ENCODE data around the gene PTOV1. TPM values are rescaled to one million over a fixed set of nuclear protein-coding genes. Genes with fewer than 3 reads are reported as not detected.

The PTOV1 gene
- total RNA-seq, 1 donor from 2014 or later: 124 TPM

- Histone ChIP-seq H3K27ac (no peak overlapping the region), H3K4me1 (peaks cover 37% of the 10 kb centered on the region), H3K4me3 (no peak overlapping the region), H3K36me3 (no peaks in the 10 kb centered on the region), H3K9me3 (no peaks in the 10 kb centered on the region), H3K27me3 (ENCODE audit: low read depth) (peaks cover 3% of the 10 kb centered on the region)
- intact Hi-C loops (cut with DNase I): no loop called here
- DNase-seq (no peak), ATAC-seq (no peak)
- TF ChIP-seq CTCF (IDR thresholded peaks at IDR 0.05): no peak
Measured at GRCh38 chr19:49894011-49894664, 43.2 kb downstream of the PTOV1 start.

- Histone ChIP-seq H3K4me3 (no peak overlapping the region), H3K27me3 (ENCODE audit: low read depth) (peaks cover 3% of the 10 kb centered on the region), H3K27ac (no peak overlapping the region), H3K36me3 (no peaks in the 10 kb centered on the region), H3K4me1 (peaks cover 32% of the 10 kb centered on the region), H3K9me3 (no peaks in the 10 kb centered on the region)
- no peak for TF ChIP-seq CTCF (IDR thresholded peaks at IDR 0.05)
- intact Hi-C loops (cut with DNase I): no loop called here
- no peak for DNase-seq
- no peak for ATAC-seq
Measured at GRCh38 chr19:49894879-49895565, 44.1 kb downstream of the PTOV1 start.

- no peak overlapping the region for H3K27ac ChIP-seq
- intact Hi-C loops (cut with DNase I): no loop called here
Measured at GRCh38 chr19:49895566-49896297, 44.8 kb downstream of the PTOV1 start.

GRCh38 chr19:49896863-49897621 is 46.1 kb downstream of the PTOV1 start, which contains the start of gene IL4I1:
Gene IL4I1, minus strand, starts transcription at chr19:49896887. Its CDS starts 727 bp downstream, at chr19:49896160.
- DNase-seq: no peak
- peak; percentile 65 to 67 for ATAC-seq
- Histone ChIP-seq H3K9me3 (no peaks in the 10 kb centered on the region), H3K27me3 (ENCODE audit: low read depth) (no peaks in the 10 kb centered on the region), H3K4me1 (peaks cover 27% of the 10 kb centered on the region), H3K36me3 (no peaks in the 10 kb centered on the region), H3K27ac (peak within 1 kb of the TSS; percentile 64), H3K4me3 (peak within 1 kb of the TSS; percentile 7)
- intact Hi-C loops (cut with DNase I): no loop called here
- no peak for TF ChIP-seq CTCF (IDR thresholded peaks at IDR 0.05)

More at GRCh38 chr19:49895566-49896297, 44.8 kb downstream of the PTOV1 start:
- TF ChIP-seq CTCF (IDR thresholded peaks at IDR 0.05): no peak
- no peak for ATAC-seq
- Histone ChIP-seq H3K4me1 (peaks cover 27% of the 10 kb centered on the region), H3K27me3 (ENCODE audit: low read depth) (no peaks in the 10 kb centered on the region), H3K4me3 (no peak overlapping the region), H3K9me3 (no peaks in the 10 kb centered on the region), H3K36me3 (no peaks in the 10 kb centered on the region)
- no peak for DNase-seq

- TF ChIP-seq CTCF (IDR thresholded peaks at IDR 0.05): no peak
- Histone ChIP-seq H3K9me3 (no peaks in the 10 kb centered on the region), H3K4me1 (no peaks in the 10 kb centered on the region), H3K27ac (no peak overlapping the region), H3K4me3 (peak overlapping the region; percentile 5), H3K27me3 (ENCODE audit: low read depth) (no peaks in the 10 kb centered on the region), H3K36me3 (peaks cover 35% of the 10 kb centered on the region)
- intact Hi-C loops (cut with DNase I): no loop called here
- DNase-seq: no peak
- ATAC-seq: no peak
Measured at GRCh38 chr19:49904136-49904535, 53.2 kb downstream of the PTOV1 start.

Data from lower lobe of right lung (tissue), 2 donors.